ENCODE data around the gene ADGRF1. TPM values are rescaled to one million over a fixed set of nuclear protein-coding genes. Genes with fewer than 3 reads are reported as not detected.

ADGRF1 gene
- total and polyA plus RNA-seq, 5 donors from 2014 or later = not detected

DNA sequence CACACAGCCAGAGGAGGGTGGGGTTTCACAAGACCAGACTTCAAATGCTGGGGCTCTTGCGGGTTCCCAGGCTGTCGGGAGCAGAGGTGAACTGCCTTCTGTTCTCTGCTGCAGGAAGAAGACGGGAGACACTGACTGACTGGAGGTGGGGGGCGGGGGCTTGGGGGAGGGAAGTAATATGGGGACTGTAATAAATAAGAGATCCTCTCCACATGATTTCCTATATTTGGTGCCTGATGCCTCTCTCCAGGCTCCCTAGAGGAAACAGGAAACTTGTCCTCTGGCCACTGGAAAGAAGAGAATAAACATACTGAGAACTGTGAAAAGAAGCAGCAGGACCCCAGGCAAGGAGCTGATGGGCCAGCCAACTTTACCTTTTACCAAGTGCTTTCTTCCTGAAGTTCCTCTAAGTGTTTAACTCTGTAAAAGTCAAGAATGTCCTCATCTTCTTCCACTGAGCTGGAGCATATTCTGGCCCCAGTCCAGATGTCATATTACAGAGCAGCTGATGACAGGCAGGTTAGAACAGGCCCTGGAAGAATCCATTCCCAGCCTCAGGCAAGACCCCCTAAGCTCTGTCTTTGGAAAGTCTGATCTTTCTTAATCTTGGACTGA, 87.2 kb downstream of the ADGRF1 start:
- DNase-seq = no peak
- H3K36me3 Mint-ChIP-seq = no peaks in the 10 kb centered on the region
- Histone ChIP-seq H3K4me3 (ENCODE audit: low read depth, low read length) (no peak overlapping the region), H3K27ac (ENCODE audit: insufficient read depth, low read length, poor library complexity, severe bottlenecking) (no peak overlapping the region), H3K27me3 (ENCODE audit: control insufficient read depth, insufficient read depth, low read length) (no peaks in the 10 kb centered on the region), H3K4me1 (ENCODE audit: control insufficient read depth, insufficient read depth, low read length, poor library complexity, severe bottlenecking) (no peaks in the 10 kb centered on the region), H3K9me3 (ENCODE audit: control insufficient read depth in 2 of 2, low read length in 2 of 2) (no peaks in the 10 kb centered on the region), H3K36me3 (ENCODE audit: control insufficient read depth, insufficient read depth, low read length) (no peaks in the 10 kb centered on the region)
- no peaks in the 10 kb centered on the region for H3K27me3 Mint-ChIP-seq
- H3K4me3 Mint-ChIP-seq = no peak overlapping the region
- H3K27ac Mint-ChIP-seq = no peak overlapping the region
- H3K9me3 Mint-ChIP-seq = peaks cover 0 to 2% (median 0%) of the 10 kb centered on the region in 7 donors
- ATAC-seq (ENCODE audit: low read depth in 2 of 2) = no peak
- no peaks in the 10 kb centered on the region for H3K4me1 Mint-ChIP-seq

DNA sequence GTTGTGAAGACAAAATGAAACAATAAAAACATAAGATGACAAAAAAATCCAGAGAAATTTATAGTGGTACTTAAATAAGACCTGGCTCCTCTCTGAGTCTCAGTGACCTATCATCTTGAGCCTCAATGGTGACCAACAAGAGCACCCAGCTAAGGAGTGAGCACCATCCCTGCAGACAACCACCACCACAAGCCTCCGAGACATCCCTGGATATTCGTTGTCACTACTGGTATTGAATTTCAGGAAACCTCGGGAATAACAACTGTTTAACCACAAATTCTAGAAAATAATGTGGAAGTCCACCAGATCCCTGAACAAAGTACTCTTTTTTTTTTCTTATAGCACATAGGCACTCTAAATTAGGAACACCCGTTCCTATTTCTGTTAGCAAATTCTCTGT, 88.2 kb downstream of the ADGRF1 start:
- Histone ChIP-seq H3K36me3 (ENCODE audit: control insufficient read depth, insufficient read depth, low read length) (no peaks in the 10 kb centered on the region), H3K27me3 (ENCODE audit: control insufficient read depth, insufficient read depth, low read length) (no peaks in the 10 kb centered on the region), H3K27ac (ENCODE audit: insufficient read depth, low read length, poor library complexity, severe bottlenecking) (no peak overlapping the region), H3K4me3 (ENCODE audit: low read depth, low read length) (no peak overlapping the region), H3K4me1 (ENCODE audit: control insufficient read depth, insufficient read depth, low read length, poor library complexity, severe bottlenecking) (no peaks in the 10 kb centered on the region), H3K9me3 (ENCODE audit: control insufficient read depth in 2 of 2, low read length in 2 of 2) (no peaks in the 10 kb centered on the region)
- DNase-seq = no peak
- Mint-ChIP-seq H3K27ac (no peak overlapping the region), H3K4me3 (no peak overlapping the region), H3K36me3 (no peaks in the 10 kb centered on the region), H3K9me3 (peaks cover 0 to 2% (median 0%) of the 10 kb centered on the region in 7 donors), H3K27me3 (no peaks in the 10 kb centered on the region), H3K4me1 (no peaks in the 10 kb centered on the region)
- no peak for ATAC-seq (ENCODE audit: low read depth in 2 of 2)

DNA sequence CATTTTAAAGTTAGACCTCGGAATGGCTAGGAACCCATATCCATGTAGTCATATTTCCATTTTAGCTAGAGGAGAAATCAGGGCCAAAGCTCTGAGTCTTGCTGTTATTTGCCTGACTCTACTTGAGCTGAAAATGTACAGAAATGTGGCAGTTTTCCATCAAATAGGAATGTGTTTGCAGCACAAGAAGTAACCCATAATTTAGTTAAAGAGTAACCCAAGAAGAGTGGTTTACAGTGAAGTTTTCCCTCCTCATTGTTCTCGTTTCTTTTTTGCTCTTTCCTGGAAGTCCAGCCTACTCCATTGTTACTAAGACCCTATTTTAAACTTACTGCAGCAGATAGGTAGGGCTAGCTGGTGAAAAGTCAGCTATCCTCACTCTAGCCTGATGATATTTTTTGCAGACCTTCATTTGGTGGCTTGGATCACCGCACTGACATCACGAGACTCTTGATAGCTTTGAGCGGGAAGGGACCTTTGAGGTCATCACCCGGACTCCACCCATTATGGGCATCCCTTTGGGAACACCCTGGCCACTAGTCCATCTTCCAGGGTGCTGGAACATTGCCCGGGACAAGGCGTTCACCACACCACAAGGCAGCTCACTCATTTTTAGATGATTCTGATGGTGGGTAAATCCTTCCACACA, 92.4 kb downstream of the ADGRF1 start:
- Mint-ChIP-seq H3K36me3 (no peaks in the 10 kb centered on the region), H3K27ac (no peak overlapping the region), H3K4me3 (no peak overlapping the region), H3K4me1 (no peaks in the 10 kb centered on the region), H3K9me3 (peaks cover 0 to 3% (median 0%) of the 10 kb centered on the region in 7 donors), H3K27me3 (no peaks in the 10 kb centered on the region)
- ATAC-seq (ENCODE audit: low read depth in 2 of 2) = no peak
- Histone ChIP-seq H3K27me3 (ENCODE audit: control insufficient read depth, insufficient read depth, low read length) (no peaks in the 10 kb centered on the region), H3K9me3 (ENCODE audit: control insufficient read depth in 2 of 2, low read length in 2 of 2) (no peaks in the 10 kb centered on the region), H3K36me3 (ENCODE audit: control insufficient read depth, insufficient read depth, low read length) (no peaks in the 10 kb centered on the region), H3K4me3 (ENCODE audit: low read depth, low read length) (no peak overlapping the region), H3K27ac (ENCODE audit: insufficient read depth, low read length, poor library complexity, severe bottlenecking) (no peak overlapping the region), H3K4me1 (ENCODE audit: control insufficient read depth, insufficient read depth, low read length, poor library complexity, severe bottlenecking) (no peaks in the 10 kb centered on the region)
- DNase-seq = no peak

DNA sequence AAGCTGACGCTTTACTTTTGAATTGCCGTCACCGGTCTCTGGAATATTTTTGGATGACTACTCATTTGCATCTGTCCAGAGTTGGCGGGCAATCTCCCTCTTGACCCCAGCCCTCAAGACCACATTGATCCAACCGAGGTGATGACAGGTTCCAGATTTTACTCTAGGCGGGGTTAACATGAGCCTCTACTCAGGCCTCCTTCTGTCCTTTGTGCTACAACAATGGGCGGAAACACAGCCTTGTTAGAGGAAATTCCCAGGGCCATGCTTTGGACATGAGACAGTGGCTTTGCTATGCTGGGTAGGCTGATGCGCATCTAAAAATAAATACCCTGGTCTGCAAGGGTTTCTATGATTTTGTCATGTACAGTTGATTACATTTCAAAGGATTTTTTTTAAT, 93.4 kb downstream of the ADGRF1 start:
- no peak for ATAC-seq (ENCODE audit: low read depth in 2 of 2)
- Mint-ChIP-seq H3K36me3 (no peaks in the 10 kb centered on the region), H3K4me3 (no peak overlapping the region), H3K27ac (no peak overlapping the region), H3K9me3 (peaks cover 0 to 4% (median 0%) of the 10 kb centered on the region in 7 donors), H3K27me3 (no peaks in the 10 kb centered on the region), H3K4me1 (no peaks in the 10 kb centered on the region)
- no peaks in the 10 kb centered on the region for H3K9me3 ChIP-seq (ENCODE audit: control insufficient read depth in 2 of 2, low read length in 2 of 2)
- no peaks in the 10 kb centered on the region for H3K27me3 ChIP-seq (ENCODE audit: control insufficient read depth, insufficient read depth, low read length)
- no peak overlapping the region for H3K4me3 ChIP-seq (ENCODE audit: low read depth, low read length)
- no peaks in the 10 kb centered on the region for H3K36me3 ChIP-seq (ENCODE audit: control insufficient read depth, insufficient read depth, low read length)
- H3K4me1 ChIP-seq (ENCODE audit: control insufficient read depth, insufficient read depth, low read length, poor library complexity, severe bottlenecking) = no peaks in the 10 kb centered on the region
- no peak for DNase-seq
- H3K27ac ChIP-seq (ENCODE audit: insufficient read depth, low read length, poor library complexity, severe bottlenecking) = no peak overlapping the region

Other genes starting within 250 kb of the ADGRF1 start
- gene MEP1A, start 248.9 kb downstream of the ADGRF1 start, total RNA-seq = not detected
- gene MEP1A, start 248.9 kb downstream of the ADGRF1 start, polyA plus RNA-seq = not detected
- not detected for gene ADGRF5, start 120.4 kb downstream of the ADGRF1 start, total RNA-seq
- not detected for gene ADGRF5, start 120.4 kb downstream of the ADGRF1 start, polyA plus RNA-seq

All from CD4-positive, CD25-positive, alpha-beta regulatory T cell (primary cell).